Smooth muscle cell (in vitro differentiated cells): Measurements from ENCODE around the gene LCLAT1. TPM values are rescaled to one million over a fixed set of nuclear protein-coding genes. Genes with fewer than 3 reads are reported as not detected.
A peak's percentile ranks its signal among the peaks of the same experiment; 100 is the strongest.

Experiments
- DNase-seq: peaks from one replicate; lab custom pipeline; 2025; ENCODE audit not compliant: unreplicated experiment; lab: John Stamatoyannopoulos, UW
- H2AFZ ChIP-seq: fragments of 200-600 bp; sonication (generic); 2 replicates; pipeline ENCODE4 v1.6.0; 2016; ENCODE audit warnings: antibody characterized with exemption, low read depth, mild to moderate bottlenecking
- H3F3A ChIP-seq: fragments of 200-600 bp; sonication (generic); 2 replicates; pipeline ENCODE4 v1.6.0; 2017; ENCODE audit warnings: antibody characterized with exemption, low read depth
- H3K27ac ChIP-seq: fragments of 200-600 bp; sonication (generic); 2 replicates; pipeline ENCODE4 v1.5.1; 2016; ENCODE audit warnings: low read depth, mild to moderate bottlenecking
- H3K27me3 ChIP-seq: fragments of 200-600 bp; sonication (generic); 2 replicates; pipeline ENCODE4 v1.6.1; 2016; ENCODE audit warnings: low read depth, mild to moderate bottlenecking
- H3K36me3 ChIP-seq: fragments of 200-600 bp; sonication (generic); 2 replicates; pipeline ENCODE4 v1.5.1; 2016; ENCODE audit warnings: low read depth
- H3K4me1 ChIP-seq: fragments of 200-600 bp; sonication (generic); 2 replicates; pipeline ENCODE4 v1.5.1; 2016; ENCODE audit warnings: low read depth
- H3K4me2 ChIP-seq: fragments of 200-600 bp; sonication (generic); 2 replicates; pipeline ENCODE4 v1.6.0; 2016; ENCODE audit warnings: mild to moderate bottlenecking
- H3K4me3 ChIP-seq: fragments of 200-600 bp; sonication (generic); 2 replicates; pipeline ENCODE4 v1.5.1; 2016; ENCODE audit warnings: mild to moderate bottlenecking
- H3K79me2 ChIP-seq: fragments of 200-600 bp; sonication (generic); 2 replicates; pipeline ENCODE4 v1.6.0; 2016; ENCODE audit warnings: low read depth, mild to moderate bottlenecking
- H3K9ac ChIP-seq: fragments of 200-600 bp; sonication (generic); 2 replicates; pipeline ENCODE4 v1.6.0; 2016; ENCODE audit warnings: low read depth
- H3K9me3 ChIP-seq: fragments of 200-600 bp; sonication (generic); replicated peaks from 2 replicates; pipeline ENCODE4 v1.5.1; 2016; ENCODE audit warnings: low read depth
- H4K20me1 ChIP-seq: fragments of 200-600 bp; sonication (generic); 2 replicates; pipeline ENCODE4 v1.6.0; 2016; ENCODE audit warnings: low read depth
- CTCF ChIP-seq: fragments of 200-600 bp; sonication (generic); IDR thresholded peaks from 2 replicates; pipeline ENCODE4 v1.5.1; 2017; ENCODE audit warnings: borderline replicate concordance, mild to moderate bottlenecking, antibody characterized with exemption; ENCODE audit not compliant: insufficient read depth, poor library complexity, severe bottlenecking
- whole genome bisulfite sequencing: methylation state at CpG from one replicate; pipeline ENCODE4 v1.1.7; 2016; ENCODE audit warnings: low lambda C conversion rate; 5-methylcytosine and 5-hydroxymethylcytosine counted together
- polyA plus RNA-seq: library from polyadenylated mRNA; unstranded; fragments of >200 nt; fragmentation: Nextera tagmentation; extraction: Ambion mirVana; gene quantifications from 2 replicates; pipeline ENCODE4 v1.2.1, GENCODE V29; 2016
- total RNA-seq: library from RNA; depleted of rRNA; stranded (reverse); fragments of >200 nt; gene quantifications from 2 replicates; pipeline ENCODE4 v1.2.3, GENCODE V29; 2014

Gene LCLAT1
- total and polyA plus RNA-seq, 2 experiments from 2014 or later: 2.6 to 11.7 TPM

- WGBS: 90% methylated on average over 1 of the region's 1 CpG
- no peaks in the 10 kb centered on the region for H3K9me3 ChIP-seq
- peaks cover 1% of the 10 kb centered on the region for H4K20me1 ChIP-seq
- H2AFZ ChIP-seq: no peak overlapping the region
- TF ChIP-seq CTCF: no peak
- DNase-seq: no peak
- H3K27me3 ChIP-seq: no peaks in the 10 kb centered on the region
- H3K9ac ChIP-seq: no peak overlapping the region
- H3F3A ChIP-seq: peaks cover 4% of the 10 kb centered on the region
- no peak overlapping the region for H3K27ac ChIP-seq
- H3K4me2 ChIP-seq: no peak overlapping the region
- H3K4me1 ChIP-seq: peaks cover 7% of the 10 kb centered on the region
- no peak overlapping the region for H3K4me3 ChIP-seq
- H3K79me2 ChIP-seq: peaks cover 60% of the 10 kb centered on the region
- H3K36me3 ChIP-seq: no peaks in the 10 kb centered on the region
Measured at GRCh38 chr2:30470426-30470825, 23.4 kb downstream of the LCLAT1 start.

GRCh38 chr2:30472326-30472725 lies 25.3 kb downstream of the LCLAT1 start:
- no peaks in the 10 kb centered on the region for H3K36me3 ChIP-seq
- no peaks in the 10 kb centered on the region for H4K20me1 ChIP-seq
- H3K27ac ChIP-seq: peak overlapping the region; percentile 48
- H3K9me3 ChIP-seq: no peaks in the 10 kb centered on the region
- DNase-seq: no peak
- peaks cover 4% of the 10 kb centered on the region for H3F3A ChIP-seq
- TF ChIP-seq CTCF: no peak
- H2AFZ ChIP-seq: no peak overlapping the region
- no peak overlapping the region for H3K4me2 ChIP-seq
- H3K27me3 ChIP-seq: no peaks in the 10 kb centered on the region
- no peak overlapping the region for H3K9ac ChIP-seq
- no peaks in the 10 kb centered on the region for H3K4me1 ChIP-seq
- peaks cover 48% of the 10 kb centered on the region for H3K79me2 ChIP-seq
- no peak overlapping the region for H3K4me3 ChIP-seq

- H3K79me2 ChIP-seq: peaks cover 29% of the 10 kb centered on the region
- no peak overlapping the region for H3K9ac ChIP-seq
- peaks cover 4% of the 10 kb centered on the region for H3F3A ChIP-seq
Measured at GRCh38 chr2:30475542-30475941, 28.5 kb downstream of the LCLAT1 start.

More at GRCh38 chr2:30475542-30475941, 28.5 kb downstream of the LCLAT1 start:
- Histone ChIP-seq H3K4me2 (no peak overlapping the region), H3K27ac (no peak overlapping the region), H3K4me3 (no peak overlapping the region), H3K9me3 (no peaks in the 10 kb centered on the region), H4K20me1 (no peaks in the 10 kb centered on the region), H3K4me1 (no peaks in the 10 kb centered on the region), H3K27me3 (no peaks in the 10 kb centered on the region), H3K36me3 (no peaks in the 10 kb centered on the region), H2AFZ (no peak overlapping the region)
- DNase-seq: no peak
- TF ChIP-seq CTCF: no peak
